ENCODE measurements around the gene TVP23A. TPM values are rescaled to one million over a fixed set of nuclear protein-coding genes. Genes with fewer than 3 reads are reported as not detected.
"Not testable (repeated sequence)": the region's sequence is repeated elsewhere in the genome, so short reads cannot be mapped to it uniquely, and the experiment has no call there.

Gene TVP23A
- total RNA-seq, 1 donor from 2014 or later: not detected

GRCh38 chr16:10743610-10744369, 74.8 kb downstream of the TVP23A start, which contains the start of gene NUBP1:
NUBP1 (plus strand) TSS chr16:10743842; CDS start chr16:10743864, 22 bp downstream.
- peak; percentile 99 for DNase-seq (ENCODE audit: extremely low spot score, unreplicated experiment)
- no peaks in the 10 kb centered on the region for H3K27me3 Mint-ChIP-seq (ENCODE audit: unreplicated experiment)
- H3K9me3 Mint-ChIP-seq (ENCODE audit: unreplicated experiment): no peaks in the 10 kb centered on the region
- H3K27ac Mint-ChIP-seq (ENCODE audit: unreplicated experiment): peak within 1 kb of the TSS; percentile 100
- no peak for TF ChIP-seq CTCF (IDR thresholded peaks at IDR 0.05)
- H3K4me1 Mint-ChIP-seq (ENCODE audit: unreplicated experiment): peaks cover 19% of the 10 kb centered on the region
- peaks cover 5% of the 10 kb centered on the region for H3K36me3 Mint-ChIP-seq (ENCODE audit: unreplicated experiment)
- H3K4me3 Mint-ChIP-seq (ENCODE audit: unreplicated experiment): peak within 1 kb of the TSS; percentile 84

GRCh38 chr16:10743227-10743609, 75.4 kb downstream of the TVP23A start:
- peaks cover 5% of the 10 kb centered on the region for H3K36me3 Mint-ChIP-seq (ENCODE audit: unreplicated experiment)
- no peaks in the 10 kb centered on the region for H3K9me3 Mint-ChIP-seq (ENCODE audit: unreplicated experiment)
- no peak for DNase-seq (ENCODE audit: extremely low spot score, unreplicated experiment)
- peak overlapping the region; percentile 100 for H3K27ac Mint-ChIP-seq (ENCODE audit: unreplicated experiment)
- H3K4me3 Mint-ChIP-seq (ENCODE audit: unreplicated experiment): peak overlapping the region; percentile 84
- H3K27me3 Mint-ChIP-seq (ENCODE audit: unreplicated experiment): no peaks in the 10 kb centered on the region
- peaks cover 25% of the 10 kb centered on the region for H3K4me1 Mint-ChIP-seq (ENCODE audit: unreplicated experiment)
- TF ChIP-seq CTCF (IDR thresholded peaks at IDR 0.05): no peak

GRCh38 chr16:10741844-10742243, 76.8 kb downstream of the TVP23A start:
- Mint-ChIP-seq H3K4me3 (ENCODE audit: unreplicated experiment) (no peak overlapping the region), H3K36me3 (ENCODE audit: unreplicated experiment) (peaks cover 2% of the 10 kb centered on the region), H3K9me3 (ENCODE audit: unreplicated experiment) (no peaks in the 10 kb centered on the region), H3K27ac (ENCODE audit: unreplicated experiment) (no peak overlapping the region), H3K27me3 (ENCODE audit: unreplicated experiment) (no peaks in the 10 kb centered on the region), H3K4me1 (ENCODE audit: unreplicated experiment) (peaks cover 30% of the 10 kb centered on the region)
- no peak for DNase-seq (ENCODE audit: extremely low spot score, unreplicated experiment)
- no peak for TF ChIP-seq CTCF (IDR thresholded peaks at IDR 0.05)

GRCh38 chr16:10741249-10741648, 77.3 kb downstream of the TVP23A start:
- not testable (repeated sequence) for H3K9me3 Mint-ChIP-seq (ENCODE audit: unreplicated experiment); H3K4me3 Mint-ChIP-seq (ENCODE audit: unreplicated experiment); H3K27ac Mint-ChIP-seq (ENCODE audit: unreplicated experiment); H3K36me3 Mint-ChIP-seq (ENCODE audit: unreplicated experiment); H3K27me3 Mint-ChIP-seq (ENCODE audit: unreplicated experiment); DNase-seq (ENCODE audit: extremely low spot score, unreplicated experiment)
- peaks cover 30% of the 10 kb centered on the region for H3K4me1 Mint-ChIP-seq (ENCODE audit: unreplicated experiment)

- H3K9me3 Mint-ChIP-seq (ENCODE audit: unreplicated experiment): no peaks in the 10 kb centered on the region
- peaks cover under 1% of the 10 kb centered on the region for H3K36me3 Mint-ChIP-seq (ENCODE audit: unreplicated experiment)
- no peak for DNase-seq (ENCODE audit: extremely low spot score, unreplicated experiment)
- no peaks in the 10 kb centered on the region for H3K27me3 Mint-ChIP-seq (ENCODE audit: unreplicated experiment)
- H3K27ac Mint-ChIP-seq (ENCODE audit: unreplicated experiment): no peak overlapping the region
- peaks cover 30% of the 10 kb centered on the region for H3K4me1 Mint-ChIP-seq (ENCODE audit: unreplicated experiment)
- no peak overlapping the region for H3K4me3 Mint-ChIP-seq (ENCODE audit: unreplicated experiment)
- TF ChIP-seq CTCF (IDR thresholded peaks at IDR 0.05): no peak
Observed at GRCh38 chr16:10740845-10741208, 77.8 kb downstream of the TVP23A start.
